Measurements from ENCODE around the gene MASTL. TPM values are rescaled to one million over a fixed set of nuclear protein-coding genes. Genes with fewer than 3 reads are reported as not detected.
A peak's percentile ranks its signal among the peaks of the same experiment; 100 is the strongest.

The MASTL gene
- total and polyA plus RNA-seq, 4 donors: 2.4 to 7.7 (median 5.2) TPM

DNA sequence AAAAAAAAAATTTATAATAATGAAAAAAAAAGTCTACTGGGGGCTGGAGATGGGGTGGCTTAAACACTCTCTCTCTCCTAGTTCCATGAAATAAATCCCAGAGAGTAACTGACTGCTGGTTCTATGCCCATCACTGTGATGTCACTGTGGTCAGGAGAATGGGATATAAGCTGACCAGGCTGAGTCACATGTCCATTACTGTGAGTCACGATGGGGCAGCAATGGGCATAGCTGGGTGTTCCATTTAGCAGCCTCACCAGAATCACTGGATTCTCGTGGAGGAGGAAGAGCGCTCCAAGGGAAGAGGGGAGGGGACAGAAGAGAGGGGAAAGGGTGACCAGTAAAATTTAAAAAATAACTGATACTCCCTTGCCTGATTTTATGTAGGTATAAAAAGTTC lies 37.1 kb downstream of the MASTL start:
- DNase-seq: peak in 1 of 2 donors; percentile 59
- WGBS, 2 donors: 52 to 57% methylated on average over 3 of the region's 3 CpGs
- Histone ChIP-seq H3K9me3 (ENCODE audit: control insufficient read depth, low read length) (no peaks in the 10 kb centered on the region), H3K27ac (ENCODE audit: low read depth in 1 of 2, low read length in 2 of 2) (no peak overlapping the region), H3K36me3 (ENCODE audit: control insufficient read depth in 1 of 2, insufficient read depth in 2 of 2, low read length in 1 of 2) (peaks cover 0 to 3% of the 10 kb centered on the region in 2 donors), H3K4me3 (ENCODE audit: low read length in 2 of 2) (no peak overlapping the region), H3K4me1 (ENCODE audit: control insufficient read depth in 1 of 2, insufficient read depth in 2 of 2, low read length in 2 of 2) (no peaks in the 10 kb centered on the region), H3K27me3 (ENCODE audit: control insufficient read depth in 1 of 2, insufficient read depth in 2 of 2, low read length in 1 of 2) (no peaks in the 10 kb centered on the region)
- no peak for ATAC-seq (ENCODE audit: low FRiP score)
- intact Hi-C loops (cut with DNase I): no loop called here

DNA sequence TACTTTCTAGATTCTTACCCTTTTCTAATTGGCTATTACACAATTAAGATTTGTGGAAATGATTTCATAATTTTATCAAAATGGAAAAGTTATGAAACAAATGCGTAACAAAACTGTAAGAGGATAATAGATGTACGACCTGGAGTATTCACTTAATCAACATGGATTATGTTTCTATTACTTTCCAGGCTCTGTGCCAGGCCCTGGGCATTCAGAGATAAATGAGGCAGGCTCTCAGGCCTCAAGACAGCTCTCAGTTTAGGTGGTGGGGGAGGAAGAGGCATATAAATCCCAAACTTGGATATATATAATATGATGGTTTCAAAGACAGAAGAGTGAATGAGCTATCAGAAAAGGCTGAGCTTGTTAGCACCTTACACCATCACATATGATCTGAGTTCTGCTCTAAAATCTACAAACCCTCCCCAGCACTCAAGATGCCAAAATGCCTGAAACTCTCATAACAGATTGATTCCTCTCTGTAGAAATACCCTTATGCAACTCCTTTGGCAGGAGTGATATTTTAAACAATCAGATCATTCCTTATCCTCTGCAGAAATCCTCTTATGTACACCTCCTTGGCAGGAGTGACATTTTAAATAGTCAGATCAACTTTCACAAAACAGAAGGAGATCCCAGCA lies 42.9 kb downstream of the MASTL start:
- Histone ChIP-seq H3K9me3 (ENCODE audit: control insufficient read depth, low read length) (no peaks in the 10 kb centered on the region), H3K4me3 (ENCODE audit: low read length in 2 of 2) (no peak overlapping the region), H3K4me1 (ENCODE audit: control insufficient read depth in 1 of 2, insufficient read depth in 2 of 2, low read length in 2 of 2) (no peaks in the 10 kb centered on the region), H3K27me3 (ENCODE audit: control insufficient read depth in 1 of 2, insufficient read depth in 2 of 2, low read length in 1 of 2) (no peaks in the 10 kb centered on the region), H3K27ac (ENCODE audit: low read depth in 1 of 2, low read length in 2 of 2) (no peak overlapping the region), H3K36me3 (ENCODE audit: control insufficient read depth in 1 of 2, insufficient read depth in 2 of 2, low read length in 1 of 2) (peaks cover 5 to 6% of the 10 kb centered on the region in 2 donors)
- intact Hi-C loops (cut with DNase I): no loop called here
- ATAC-seq (ENCODE audit: low FRiP score) (no peak), DNase-seq (no peak)
- 47 to 48% methylated on average over 2 of the region's 2 CpGs for WGBS, 2 donors

DNA sequence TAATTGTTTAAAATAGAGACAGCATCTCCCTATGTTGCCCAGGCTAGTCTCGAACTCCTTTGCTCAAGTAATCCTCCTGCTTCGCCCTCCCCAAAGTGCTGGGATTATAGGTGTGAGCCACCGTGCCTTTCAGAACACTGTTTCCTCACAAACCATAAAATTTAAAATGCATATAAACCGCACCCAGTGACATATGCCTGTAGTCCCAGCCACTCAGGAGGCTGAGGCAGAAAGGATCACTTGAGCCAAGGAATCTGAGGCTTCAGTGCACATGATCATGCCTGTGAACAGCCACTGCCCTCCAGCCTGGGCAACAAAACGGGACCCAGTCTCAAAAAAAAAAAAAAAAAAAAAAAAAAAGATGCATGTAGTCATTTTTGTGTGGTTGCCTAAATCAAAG lies 48.7 kb downstream of the MASTL start:
- ATAC-seq (ENCODE audit: low FRiP score): no peak
- H3K4me3 ChIP-seq (ENCODE audit: low read length in 2 of 2): no peak overlapping the region
- H3K27ac ChIP-seq (ENCODE audit: low read depth in 1 of 2, low read length in 2 of 2): no peak overlapping the region
- H3K4me1 ChIP-seq (ENCODE audit: control insufficient read depth in 1 of 2, insufficient read depth in 2 of 2, low read length in 2 of 2): no peaks in the 10 kb centered on the region
- intact Hi-C loops (cut with DNase I): no loop called here
- peaks cover 5 to 10% of the 10 kb centered on the region in 2 donors for H3K36me3 ChIP-seq (ENCODE audit: control insufficient read depth in 1 of 2, insufficient read depth in 2 of 2, low read length in 1 of 2)
- no peak for DNase-seq
- WGBS, 2 donors: 80 to 86% methylated on average over 5 of the region's 5 CpGs
- no peaks in the 10 kb centered on the region for H3K9me3 ChIP-seq (ENCODE audit: control insufficient read depth, low read length)
- H3K27me3 ChIP-seq (ENCODE audit: control insufficient read depth in 1 of 2, insufficient read depth in 2 of 2, low read length in 1 of 2): no peaks in the 10 kb centered on the region

DNA sequence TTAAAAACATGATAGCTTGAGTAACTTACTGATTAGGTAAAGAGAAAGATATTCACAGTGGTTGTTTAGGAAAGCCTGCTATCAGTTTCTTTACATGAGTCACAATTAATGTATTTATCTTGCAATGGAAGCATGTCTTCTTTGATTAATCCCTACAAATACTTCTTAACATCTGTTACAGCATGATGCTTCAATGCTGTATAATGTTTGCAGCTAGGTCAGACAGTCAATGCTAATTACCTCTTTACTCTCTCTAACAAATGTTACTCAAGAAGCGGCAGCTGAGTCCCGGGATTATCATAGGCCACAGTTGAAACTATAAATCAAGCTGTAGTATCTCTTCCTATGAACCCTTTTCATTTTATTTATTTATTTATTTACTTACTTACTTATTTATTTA lies 52.2 kb downstream of the MASTL start:
- Histone ChIP-seq H3K36me3 (ENCODE audit: control insufficient read depth in 1 of 2, insufficient read depth in 2 of 2, low read length in 1 of 2) (peaks cover 5 to 7% of the 10 kb centered on the region in 2 donors), H3K4me3 (ENCODE audit: low read length in 2 of 2) (no peak overlapping the region), H3K9me3 (ENCODE audit: control insufficient read depth, low read length) (no peaks in the 10 kb centered on the region), H3K4me1 (ENCODE audit: control insufficient read depth in 1 of 2, insufficient read depth in 2 of 2, low read length in 2 of 2) (no peaks in the 10 kb centered on the region), H3K27me3 (ENCODE audit: control insufficient read depth in 1 of 2, insufficient read depth in 2 of 2, low read length in 1 of 2) (no peaks in the 10 kb centered on the region), H3K27ac (ENCODE audit: low read depth in 1 of 2, low read length in 2 of 2) (no peak overlapping the region)
- intact Hi-C loops (cut with DNase I): no loop called here
- DNase-seq: no peak
- WGBS, 2 donors: 95 to 98% methylated on average over 2 of the region's 2 CpGs
- no peak for ATAC-seq (ENCODE audit: low FRiP score)

DNA sequence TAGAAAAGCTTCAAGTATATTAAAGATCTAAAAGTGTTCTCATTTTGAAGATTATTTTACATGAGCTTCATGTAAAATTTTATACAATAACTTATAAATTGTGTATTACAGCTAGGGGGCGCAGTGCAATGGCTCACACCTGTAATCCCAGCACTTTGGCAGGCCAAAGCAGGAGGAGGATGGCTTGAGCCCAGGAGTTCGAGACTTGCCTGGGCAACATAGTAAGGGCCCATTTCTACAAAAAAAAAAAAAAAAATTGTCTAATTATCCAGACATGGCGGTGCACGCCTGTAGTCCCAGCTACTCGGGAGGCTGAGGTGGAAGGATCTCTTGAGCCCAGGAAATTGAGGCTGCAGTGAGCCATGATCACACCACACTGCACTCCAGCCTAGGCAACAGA lies 68.8 kb downstream of the MASTL start:
- DNase-seq (no peak), ATAC-seq (ENCODE audit: low FRiP score) (no peak)
- Histone ChIP-seq H3K27me3 (ENCODE audit: control insufficient read depth in 1 of 2, insufficient read depth in 2 of 2, low read length in 1 of 2) (no peaks in the 10 kb centered on the region), H3K27ac (ENCODE audit: low read depth in 1 of 2, low read length in 2 of 2) (no peak overlapping the region), H3K36me3 (ENCODE audit: control insufficient read depth in 1 of 2, insufficient read depth in 2 of 2, low read length in 1 of 2) (no peaks in the 10 kb centered on the region), H3K4me3 (ENCODE audit: low read length in 2 of 2) (no peak overlapping the region), H3K9me3 (ENCODE audit: control insufficient read depth, low read length) (no peaks in the 10 kb centered on the region), H3K4me1 (ENCODE audit: control insufficient read depth in 1 of 2, insufficient read depth in 2 of 2, low read length in 2 of 2) (no peaks in the 10 kb centered on the region)
- 72 to 73% methylated on average over 5 of the region's 5 CpGs for WGBS, 2 donors
- intact Hi-C loops (cut with DNase I): loop anchor here in 1 of 2 donors (5.0 kb wide), 1 partner anchor 138 kb away; no protein-coding TSS in a partner anchor

DNA sequence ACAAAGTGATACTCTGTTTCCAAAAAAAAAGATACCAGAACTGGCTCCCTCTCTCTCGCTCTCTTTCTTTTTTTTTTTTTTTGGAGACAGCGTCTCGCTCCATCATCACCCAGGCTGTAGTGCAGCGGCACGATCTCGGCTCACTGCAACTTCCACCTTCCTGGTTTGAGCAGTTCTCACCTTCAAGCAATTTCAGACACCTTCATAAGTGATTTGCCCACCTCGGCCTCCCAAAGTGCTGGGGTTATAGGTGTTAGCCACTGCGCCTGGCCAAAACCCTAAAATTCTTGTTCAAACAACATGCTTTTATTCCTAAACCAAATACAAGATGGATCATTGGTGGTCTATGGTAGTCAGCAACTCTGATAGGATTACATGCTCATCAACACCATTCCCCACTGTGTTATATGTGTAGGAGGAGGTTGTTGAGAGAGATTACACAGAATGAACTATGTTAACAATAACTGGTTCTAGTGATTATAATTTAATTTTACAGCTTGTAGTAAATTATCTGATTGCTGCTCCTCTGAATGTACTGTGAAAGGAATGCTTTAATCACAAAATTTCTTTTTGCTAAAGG lies 69.9 kb downstream of the MASTL start:
- H3K27me3 ChIP-seq (ENCODE audit: control insufficient read depth in 1 of 2, insufficient read depth in 2 of 2, low read length in 1 of 2): no peaks in the 10 kb centered on the region
- H3K4me1 ChIP-seq (ENCODE audit: control insufficient read depth in 1 of 2, insufficient read depth in 2 of 2, low read length in 2 of 2): no peaks in the 10 kb centered on the region
- H3K36me3 ChIP-seq (ENCODE audit: control insufficient read depth in 1 of 2, insufficient read depth in 2 of 2, low read length in 1 of 2): no peaks in the 10 kb centered on the region
- H3K27ac ChIP-seq (ENCODE audit: low read depth in 1 of 2, low read length in 2 of 2): no peak overlapping the region
- ATAC-seq (ENCODE audit: low FRiP score): no peak
- 88 to 95% methylated on average over 8 of the region's 8 CpGs for WGBS, 2 donors
- intact Hi-C loops (cut with DNase I): no loop called here
- no peaks in the 10 kb centered on the region for H3K9me3 ChIP-seq (ENCODE audit: control insufficient read depth, low read length)
- no peak for DNase-seq
- H3K4me3 ChIP-seq (ENCODE audit: low read length in 2 of 2): no peak overlapping the region

DNA sequence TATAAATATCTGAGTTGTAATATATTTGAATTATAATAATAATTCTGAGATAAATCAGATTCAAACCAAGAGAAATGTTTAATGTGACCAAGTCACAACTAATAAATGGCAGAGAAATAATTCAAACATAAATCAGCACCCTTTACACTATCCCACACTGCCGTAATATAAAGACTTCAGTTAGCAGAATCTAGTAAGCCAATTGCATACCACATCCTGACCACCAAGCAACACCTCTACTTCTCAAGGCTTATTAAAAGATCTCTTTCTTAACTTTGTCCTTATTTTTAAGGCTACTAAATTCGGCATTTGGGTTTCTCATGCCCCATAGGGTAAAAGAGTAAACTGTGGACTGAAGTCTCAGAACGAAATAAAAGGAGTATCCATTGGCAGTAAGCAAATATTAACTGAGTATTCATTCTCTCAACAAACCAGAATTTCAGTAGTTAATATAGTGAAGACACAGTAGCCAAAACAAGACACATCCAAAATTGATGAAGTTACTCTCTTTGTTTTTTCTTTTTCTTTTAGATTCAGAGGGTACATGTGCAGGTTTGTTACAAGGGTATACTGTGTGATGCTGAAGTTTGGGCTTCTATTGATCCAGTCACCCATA lies 70.6 kb downstream of the MASTL start:
- DNase-seq (no peak), ATAC-seq (ENCODE audit: low FRiP score) (no peak)
- intact Hi-C loops (cut with DNase I): no loop called here
- 58 to 63% methylated on average over 3 of the region's 3 CpGs for WGBS, 2 donors
- Histone ChIP-seq H3K4me3 (ENCODE audit: low read length in 2 of 2) (no peak overlapping the region), H3K27ac (ENCODE audit: low read depth in 1 of 2, low read length in 2 of 2) (no peak overlapping the region), H3K36me3 (ENCODE audit: control insufficient read depth in 1 of 2, insufficient read depth in 2 of 2, low read length in 1 of 2) (no peaks in the 10 kb centered on the region), H3K4me1 (ENCODE audit: control insufficient read depth in 1 of 2, insufficient read depth in 2 of 2, low read length in 2 of 2) (no peaks in the 10 kb centered on the region), H3K9me3 (ENCODE audit: control insufficient read depth, low read length) (no peaks in the 10 kb centered on the region), H3K27me3 (ENCODE audit: control insufficient read depth in 1 of 2, insufficient read depth in 2 of 2, low read length in 1 of 2) (no peaks in the 10 kb centered on the region)

DNA sequence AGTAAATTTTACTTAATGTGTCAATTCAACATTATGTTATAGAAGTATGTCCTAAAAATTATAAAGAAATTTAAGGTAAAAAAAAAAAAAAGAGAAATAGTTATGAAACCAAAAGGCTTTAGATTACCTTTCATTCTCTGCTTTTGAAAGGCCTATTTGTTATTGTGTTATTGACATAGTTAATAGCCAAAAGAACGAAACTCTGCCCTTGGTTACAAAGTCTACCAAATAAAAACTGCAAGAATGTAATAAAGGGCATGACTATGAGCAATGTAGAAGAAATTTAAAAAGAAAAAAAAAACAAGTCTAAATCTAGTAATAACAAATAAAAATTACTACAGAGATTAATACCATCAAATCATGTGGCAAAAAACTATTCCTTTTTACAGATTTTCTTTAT lies 74.9 kb downstream of the MASTL start:
- Histone ChIP-seq H3K4me3 (ENCODE audit: low read length in 2 of 2) (no peak overlapping the region), H3K36me3 (ENCODE audit: control insufficient read depth in 1 of 2, insufficient read depth in 2 of 2, low read length in 1 of 2) (no peaks in the 10 kb centered on the region), H3K27ac (ENCODE audit: low read depth in 1 of 2, low read length in 2 of 2) (no peak overlapping the region), H3K9me3 (ENCODE audit: control insufficient read depth, low read length) (no peaks in the 10 kb centered on the region), H3K4me1 (ENCODE audit: control insufficient read depth in 1 of 2, insufficient read depth in 2 of 2, low read length in 2 of 2) (no peaks in the 10 kb centered on the region), H3K27me3 (ENCODE audit: control insufficient read depth in 1 of 2, insufficient read depth in 2 of 2, low read length in 1 of 2) (no peaks in the 10 kb centered on the region)
- DNase-seq (no peak), ATAC-seq (ENCODE audit: low FRiP score) (no peak)
- intact Hi-C loops (cut with DNase I): no loop called here
- 91 to 93% methylated on average over 1 of the region's 1 CpG for WGBS, 2 donors

DNA sequence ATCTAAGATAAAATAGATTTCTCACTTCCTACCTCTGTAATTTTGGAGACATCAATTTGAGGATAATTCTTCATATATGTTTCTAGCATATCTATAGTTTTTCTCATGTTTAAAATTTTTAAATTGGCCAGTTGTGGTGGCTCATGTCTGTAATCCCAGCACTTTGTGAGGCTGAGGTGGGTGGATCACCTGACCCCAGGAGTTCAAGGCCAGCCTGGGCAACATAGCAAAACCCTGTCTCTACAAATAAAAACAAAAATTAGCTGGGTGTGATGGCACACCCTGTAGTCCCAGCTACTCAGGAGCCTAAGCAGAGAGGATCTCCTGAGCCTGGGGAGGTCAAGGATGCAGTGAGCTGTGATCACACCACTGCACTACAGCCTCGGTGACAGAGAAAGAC lies 80.6 kb downstream of the MASTL start:
- intact Hi-C loops (cut with DNase I): no loop called here
- Histone ChIP-seq H3K27ac (ENCODE audit: low read depth in 1 of 2, low read length in 2 of 2) (no peak overlapping the region), H3K4me1 (ENCODE audit: control insufficient read depth in 1 of 2, insufficient read depth in 2 of 2, low read length in 2 of 2) (no peaks in the 10 kb centered on the region), H3K36me3 (ENCODE audit: control insufficient read depth in 1 of 2, insufficient read depth in 2 of 2, low read length in 1 of 2) (no peaks in the 10 kb centered on the region), H3K27me3 (ENCODE audit: control insufficient read depth in 1 of 2, insufficient read depth in 2 of 2, low read length in 1 of 2) (no peaks in the 10 kb centered on the region), H3K9me3 (ENCODE audit: control insufficient read depth, low read length) (no peaks in the 10 kb centered on the region), H3K4me3 (ENCODE audit: low read length in 2 of 2) (no peak overlapping the region)
- 67 to 76% methylated on average over 1 of the region's 1 CpG for WGBS, 2 donors
- ATAC-seq (ENCODE audit: low FRiP score) (no peak), DNase-seq (no peak)
